Hematopoietic multipotent progenitor cell treated with erythropoietin and hydrocortisone succinate and interleukin-3 and kit ligand, for 6 days (in vitro differentiated cells): ENCODE results near the gene CELF2.

ENCODE experiments used
- DNase-seq: peaks from one replicate; pipeline ENCODE4 v3.0.0-alpha.2; 2015

Gene CELF2

DNA sequence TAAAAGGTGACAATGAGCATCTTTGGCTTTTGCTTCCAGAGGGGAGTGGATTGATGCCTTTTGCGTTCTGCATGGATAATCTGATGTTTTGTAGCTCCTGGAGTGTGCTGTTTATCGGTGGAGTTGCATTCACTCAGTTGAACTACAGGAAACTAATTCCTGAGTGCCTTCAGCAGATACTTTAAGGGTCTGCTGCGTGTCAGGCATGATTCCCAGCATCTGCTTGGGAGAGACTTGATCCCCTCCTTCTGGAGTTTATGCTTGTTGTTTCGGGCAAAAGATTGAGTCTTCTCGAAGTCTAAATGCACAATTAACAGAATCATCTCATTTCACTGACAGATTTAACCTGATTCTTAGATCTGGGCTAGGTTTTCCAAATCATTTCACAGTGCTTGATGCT, 46.2 kb downstream of the CELF2 start:
- no peak for DNase-seq

- DNase-seq = no peak
These were observed 47.2 kb downstream of the CELF2 start for GRCh38 chr10:11064832-11065231.

GRCh38 chr10:11065567-11065966, 47.9 kb downstream of the CELF2 start:
- DNase-seq = no peak

DNA sequence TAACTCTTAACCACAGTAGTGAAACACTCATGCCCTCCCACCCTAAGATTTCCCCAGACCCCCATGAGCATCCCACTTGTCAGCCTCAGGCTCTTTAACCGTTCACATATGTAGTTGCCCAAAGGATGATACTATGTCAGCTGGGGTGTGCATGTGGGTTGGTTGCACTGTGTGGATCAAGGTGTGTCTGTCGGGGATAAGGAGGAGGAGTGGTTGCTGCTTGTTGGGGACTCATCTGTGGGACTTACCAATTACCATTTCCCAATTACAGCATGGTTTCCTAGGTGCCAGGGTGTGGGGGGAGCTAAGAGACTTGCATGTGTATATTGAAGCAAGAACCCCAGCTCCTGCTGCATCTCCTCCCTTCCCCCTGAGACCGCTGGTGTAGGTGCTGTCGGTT, 48.8 kb downstream of the CELF2 start:
- no peak for DNase-seq

DNA sequence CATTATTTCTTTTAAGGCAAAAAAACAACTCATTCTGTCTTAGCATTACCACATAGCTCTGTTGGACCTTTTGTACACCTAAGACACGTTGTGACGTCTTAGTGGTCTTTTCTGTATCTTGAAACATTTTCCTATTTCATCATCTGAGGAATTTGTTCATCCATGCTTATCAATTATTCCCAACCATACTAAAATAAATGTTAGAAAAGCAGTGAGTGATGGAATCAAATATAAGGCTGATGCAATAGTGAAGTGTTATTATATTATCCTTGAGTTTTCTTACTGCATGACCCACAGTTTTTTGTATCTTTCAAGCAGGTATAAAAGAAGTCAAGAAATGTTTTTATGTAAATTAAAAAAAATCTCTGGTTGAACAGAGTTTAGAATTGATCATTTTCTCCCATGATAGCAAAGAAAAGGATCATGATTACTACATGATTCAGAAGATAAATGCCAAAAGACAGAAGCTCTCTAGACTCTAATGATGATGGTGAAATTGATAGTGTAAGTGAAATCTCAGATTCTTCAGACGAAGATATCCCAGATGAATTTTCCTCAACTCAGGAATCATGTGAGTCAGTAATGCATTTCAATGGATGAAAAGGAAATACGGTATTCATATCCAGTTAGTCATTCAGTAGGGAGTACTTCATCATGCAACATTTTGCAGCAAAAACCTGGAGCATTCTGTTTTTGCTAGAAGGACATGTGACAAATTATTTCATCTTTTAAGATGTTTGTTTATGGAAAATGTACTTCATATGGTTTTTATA, 51.4 kb downstream of the CELF2 start:
- no peak for DNase-seq

DNA sequence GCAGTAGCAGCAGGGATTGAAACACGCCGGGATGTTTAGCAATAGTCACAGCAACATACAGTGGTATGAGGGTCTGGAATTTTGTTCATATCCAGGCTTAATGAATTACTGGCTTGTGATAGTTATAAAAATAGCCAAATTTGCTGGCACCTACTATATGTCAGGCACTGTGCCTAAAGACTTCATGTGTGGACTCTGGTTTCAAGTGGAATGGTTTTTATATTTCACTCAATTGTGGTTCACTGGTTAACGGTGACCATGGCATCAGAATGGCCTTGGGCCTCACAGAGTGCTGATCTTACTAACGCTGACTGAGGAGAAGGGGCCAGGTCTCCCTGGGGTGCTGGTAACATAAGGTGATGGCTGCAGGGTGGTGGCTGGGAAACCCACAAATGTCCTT, 55.7 kb downstream of the CELF2 start:
- no peak for DNase-seq

DNA sequence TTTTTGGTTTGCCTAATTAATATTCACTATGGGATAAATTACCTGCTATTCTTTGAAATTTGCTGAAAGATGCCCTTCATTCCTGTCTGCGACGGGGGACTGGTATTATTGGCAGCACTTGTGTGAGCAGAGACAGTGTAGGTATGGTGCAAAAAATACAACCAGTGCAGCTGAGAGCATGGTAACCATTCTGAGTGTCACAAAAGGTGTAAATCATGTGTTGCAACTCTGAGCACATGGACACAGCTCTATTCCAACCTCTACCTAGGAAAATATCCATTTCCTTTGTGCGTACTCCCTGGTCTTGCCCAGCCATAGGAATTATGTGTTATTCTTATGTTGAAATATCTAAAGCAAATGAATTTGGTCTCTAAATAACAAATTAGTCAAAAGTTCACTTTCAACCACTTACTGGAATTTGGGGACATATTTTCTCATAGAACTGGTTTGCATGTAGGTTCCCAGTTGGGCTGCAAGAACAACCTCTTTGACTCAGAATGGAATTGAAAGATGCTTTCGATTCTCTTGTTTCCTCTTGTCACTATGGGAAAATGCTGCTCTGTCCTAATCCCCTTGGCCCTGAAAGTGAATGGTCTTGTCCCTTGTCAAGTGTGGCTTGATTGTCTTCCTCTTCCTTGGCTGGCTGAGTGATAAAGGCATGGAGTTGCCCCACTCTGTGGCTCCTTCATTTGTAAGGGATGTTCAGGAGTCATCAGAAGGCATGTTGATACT, 57.0 kb downstream of the CELF2 start:
- DNase-seq = no peak

GRCh38 chr10:11076221-11076620, 58.5 kb downstream of the CELF2 start:
- no peak for DNase-seq

DNA sequence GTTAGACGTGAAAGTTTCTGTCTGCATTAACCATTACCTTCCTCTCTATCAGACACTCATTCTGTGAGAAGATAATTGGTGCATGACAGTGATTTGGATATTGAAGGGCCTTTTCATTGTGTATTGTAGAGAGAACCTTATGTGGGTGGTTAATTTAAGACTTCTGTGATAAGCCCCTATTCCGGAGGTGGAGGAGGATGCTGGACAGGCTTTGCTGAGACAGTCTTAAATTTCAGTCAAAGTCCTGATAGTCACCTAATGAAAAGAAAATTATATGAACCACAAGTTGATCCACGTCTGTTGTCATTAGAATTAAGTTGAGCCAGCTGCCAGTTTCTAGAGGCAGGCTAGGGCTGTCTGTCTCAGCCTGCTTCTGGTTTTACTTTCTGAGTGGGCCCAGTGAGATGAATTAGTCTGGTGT, 62.9 kb downstream of the CELF2 start:
- no peak for DNase-seq

GRCh38 chr10:11081408-11081807, 63.7 kb downstream of the CELF2 start:
- DNase-seq = no peak

DNA sequence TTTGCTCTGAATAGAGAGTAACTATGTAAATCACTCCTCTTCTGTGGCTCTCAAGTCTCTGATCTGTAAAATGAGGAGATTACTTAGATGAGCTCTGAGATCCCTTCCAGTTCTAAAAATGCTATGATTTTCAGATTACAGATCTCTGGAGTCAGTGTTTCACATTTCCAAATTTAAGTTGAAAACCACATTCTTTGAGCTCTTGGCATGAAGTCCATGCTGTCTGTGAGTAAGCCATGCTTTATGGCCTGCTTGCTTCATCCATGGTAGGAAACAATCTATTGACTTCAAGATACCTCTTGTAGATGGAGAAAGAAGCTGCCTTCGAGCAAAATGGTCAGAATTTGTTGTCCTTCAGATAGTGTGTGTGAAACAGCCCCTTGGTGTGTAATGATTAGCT, 64.9 kb downstream of the CELF2 start:
- DNase-seq = no peak

DNA sequence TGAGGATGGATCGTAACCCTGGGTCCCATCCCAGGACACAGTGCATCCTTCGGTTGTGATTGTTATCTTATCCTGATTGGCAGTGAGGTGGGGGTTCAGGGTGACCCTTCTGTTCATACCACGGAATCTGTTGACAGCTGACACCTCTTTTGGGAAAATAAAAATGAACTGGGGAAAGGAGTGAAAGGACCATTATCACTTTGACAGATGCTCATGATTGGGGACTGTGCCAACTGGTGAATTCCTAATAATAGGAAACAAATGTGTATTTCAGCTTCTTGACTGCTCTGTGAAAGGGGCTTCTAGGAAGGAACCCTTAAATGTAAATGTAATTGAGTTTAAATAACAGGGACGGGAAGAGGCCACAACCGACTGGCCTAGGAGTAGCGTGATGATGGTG, 65.4 kb downstream of the CELF2 start:
- no peak for DNase-seq

GRCh38 chr10:11085545-11085944, 67.9 kb downstream of the CELF2 start:
- DNase-seq = no peak

GRCh38 chr10:11086177-11086840, 68.6 kb downstream of the CELF2 start:
- no peak for DNase-seq

DNA sequence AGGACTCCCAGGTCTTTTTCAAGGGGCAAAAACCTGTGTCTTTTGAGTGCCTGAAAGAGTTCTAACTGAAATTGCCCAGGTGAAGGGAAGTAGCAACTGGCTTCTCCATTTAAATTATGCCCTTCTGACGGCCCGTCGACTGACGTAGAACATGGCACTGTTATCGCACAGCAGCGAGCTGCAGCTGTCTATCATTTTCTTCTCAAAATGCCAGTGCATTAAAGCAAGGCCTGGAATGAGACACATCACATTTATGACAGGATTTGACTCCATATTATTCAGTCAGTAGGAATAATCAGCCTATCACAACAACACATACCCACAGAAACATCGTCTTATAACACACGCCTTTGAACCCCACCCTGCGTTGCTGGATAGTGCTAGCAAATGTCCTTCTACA, 69.7 kb downstream of the CELF2 start:
- no peak for DNase-seq

DNA sequence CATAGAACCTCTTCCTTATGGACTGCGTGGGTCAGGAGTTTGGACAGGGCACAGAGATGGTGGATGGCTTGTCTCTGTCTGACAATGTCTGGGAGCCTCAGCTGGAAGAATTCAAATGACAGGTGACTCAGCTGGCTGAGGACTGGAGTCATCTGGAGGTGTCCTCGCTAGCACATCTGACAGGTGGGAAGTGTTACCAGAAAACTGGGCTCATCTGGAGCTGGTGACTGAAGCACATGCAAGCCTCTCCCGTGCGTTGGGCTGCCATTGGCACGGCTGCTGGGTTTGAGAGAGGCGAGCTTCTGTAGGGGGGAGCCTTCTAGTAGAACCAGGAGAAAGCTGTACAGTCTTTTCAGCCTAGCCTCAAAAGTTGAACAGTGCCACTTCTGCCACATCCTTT, 71.0 kb downstream of the CELF2 start:
- no peak for DNase-seq

DNA sequence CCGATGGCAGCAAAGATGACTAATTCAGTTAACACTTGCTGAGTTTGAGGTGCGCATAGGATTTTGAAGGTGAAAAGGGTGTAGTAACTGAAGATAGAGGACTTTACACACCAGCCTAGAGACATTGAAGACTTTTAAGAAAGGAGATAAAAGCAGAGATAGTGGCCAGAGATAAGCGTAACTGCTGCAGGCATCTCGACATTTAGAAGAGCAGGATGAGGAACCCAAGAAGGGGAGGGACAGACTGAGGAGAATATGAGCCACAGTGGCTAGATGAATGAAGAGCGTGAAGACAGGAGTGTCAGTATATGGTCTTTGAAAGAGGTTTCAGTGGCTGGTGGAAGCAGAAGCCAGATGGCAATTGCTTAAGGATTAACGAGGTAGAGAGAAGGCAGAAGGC, 71.6 kb downstream of the CELF2 start:
- peak; percentile 19 for DNase-seq

GRCh38 chr10:11091517-11092102, 73.9 kb downstream of the CELF2 start:
- no peak for DNase-seq

DNA sequence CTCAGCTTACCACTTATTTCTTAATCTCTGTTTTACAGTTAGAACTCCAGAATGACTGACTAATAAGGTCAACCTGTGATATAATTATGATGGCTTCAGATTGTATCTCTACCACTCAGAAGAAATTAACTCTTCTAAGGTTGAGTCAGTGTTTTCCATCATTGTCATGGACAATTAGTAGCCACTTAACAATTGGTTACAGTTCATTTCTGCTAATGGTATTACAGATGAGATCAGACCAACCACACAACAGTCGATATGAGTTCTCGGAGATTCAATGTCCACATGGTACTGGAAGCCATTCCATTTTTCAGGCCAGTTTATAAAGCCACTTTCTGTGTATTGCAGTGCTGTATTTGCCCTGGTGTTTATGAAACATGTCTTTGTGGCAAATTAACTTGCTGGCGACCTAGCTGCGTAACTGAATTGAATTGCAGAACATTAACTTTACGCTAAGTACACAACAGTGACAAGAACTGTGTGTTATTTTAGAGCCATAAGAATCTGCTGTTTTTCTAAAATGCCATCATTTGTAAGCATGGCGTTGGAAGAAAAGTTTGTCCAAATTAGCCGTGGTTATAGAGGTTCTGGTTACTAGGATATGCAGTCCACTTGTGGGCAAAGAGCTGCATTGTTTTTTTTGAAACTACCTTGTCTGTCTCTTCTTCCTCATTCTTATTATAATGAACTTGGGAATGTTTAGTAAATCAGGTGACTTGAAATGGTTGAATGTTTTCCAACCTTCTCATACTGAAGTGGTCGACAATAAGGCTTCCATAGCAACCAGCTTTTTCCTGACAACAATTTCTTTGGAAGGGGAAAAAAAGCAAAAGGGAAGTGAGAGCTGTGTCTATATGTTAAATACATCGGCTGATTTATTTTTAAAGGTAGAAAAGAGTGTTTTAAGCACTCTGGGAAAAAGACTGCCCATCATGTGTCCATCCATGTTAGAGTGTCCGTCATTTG, 76.4 kb downstream of the CELF2 start:
- no peak for DNase-seq

DNA sequence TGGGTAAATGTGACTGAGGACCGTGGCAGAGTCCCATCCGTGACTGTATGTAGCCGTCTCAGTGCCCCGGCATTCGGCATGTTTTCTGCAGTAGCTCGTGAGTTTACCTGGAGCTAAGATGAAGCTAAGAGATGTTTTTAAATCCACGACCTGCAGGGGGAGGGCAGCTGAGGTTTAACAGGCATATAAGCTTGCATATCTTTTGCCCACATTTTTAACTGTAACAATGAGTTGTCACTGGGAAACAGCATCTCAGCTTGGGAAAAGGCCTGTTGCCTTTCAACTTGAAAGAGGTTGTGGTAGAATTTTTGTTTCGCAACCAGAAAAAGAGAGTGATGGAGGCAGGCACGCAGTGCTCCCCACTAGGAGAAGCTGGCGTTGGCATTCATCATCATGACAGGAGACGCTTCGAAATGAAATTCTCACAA, 77.7 kb downstream of the CELF2 start:
- DNase-seq = no peak

- no peak for DNase-seq
These were observed 78.8 kb downstream of the CELF2 start for GRCh38 chr10:11096422-11096821.

GRCh38 chr10:11097686-11098085, 80.0 kb downstream of the CELF2 start:
- no peak for DNase-seq
